Retinal pigment epithelial cell (primary cell): Measurements from ENCODE around the gene GARS1.
A peak's percentile ranks its signal among the peaks of the same experiment; 100 is the strongest.
"Not testable (repeated sequence)": the region's sequence is repeated elsewhere in the genome, so short reads cannot be mapped to it uniquely, and the experiment has no call there.

Experiments used
- DNase-seq: peaks from one replicate; pipeline ENCODE4 v3.0.0-alpha.2; 2010; ENCODE audit warnings: low read depth
- H3K4me3 ChIP-seq: 2 replicates; pipeline ENCODE4 v1.5.1; 2011; ENCODE audit warnings: mild to moderate bottlenecking, low read length, control low read depth, moderate library complexity
- TF ChIP-seq, protein P1 (sequence below): conservative IDR thresholded peaks from 2 replicates; pipeline ENCODE4 v1.5.1; 2011; ENCODE audit warnings: low read depth, low read length, control low read depth, inconsistent platforms

Gene GARS1

DNA sequence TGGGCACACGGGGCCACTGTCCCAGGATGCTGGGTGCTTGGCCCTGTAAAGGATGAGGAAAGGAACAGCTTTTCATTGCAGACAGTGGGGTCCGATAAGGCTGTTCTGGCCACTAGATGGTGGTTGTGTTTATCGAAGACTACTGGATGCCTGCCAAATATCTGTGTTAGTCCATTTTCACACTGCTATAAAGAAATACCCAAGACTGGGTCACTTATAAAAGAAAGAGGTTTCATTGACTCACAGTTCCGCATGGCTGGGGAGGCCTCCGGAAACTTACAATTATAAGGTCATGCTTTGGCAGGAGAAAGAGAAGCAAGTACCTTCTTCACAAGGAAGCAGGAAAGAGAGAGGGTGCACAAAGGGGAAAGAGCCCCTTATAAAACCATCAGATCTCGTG lies 32.2 kb upstream of the GARS1 start:
- no peak overlapping the region for H3K4me3 ChIP-seq
- DNase-seq, result no peak

DNA sequence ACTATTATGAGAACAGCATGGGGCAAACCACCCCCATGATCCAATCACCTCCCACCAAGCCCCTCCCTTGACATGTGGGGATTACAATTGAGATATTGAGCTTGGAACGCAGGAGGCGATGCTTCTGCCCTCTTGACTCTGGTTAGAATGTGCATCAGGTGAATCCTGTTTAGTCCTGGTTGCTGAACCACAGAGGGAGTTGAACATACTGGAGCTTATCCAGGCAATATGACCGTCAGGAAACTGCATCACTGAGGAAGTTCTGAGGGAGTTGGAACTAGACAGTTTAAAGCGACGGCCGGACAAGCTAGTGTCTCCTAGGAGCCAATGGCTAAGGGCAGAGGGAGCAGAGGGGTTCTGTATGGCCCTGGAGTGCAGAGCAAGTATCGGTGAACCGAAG lies 31.8 kb upstream of the GARS1 start:
- DNase-seq, result no peak
- no peak overlapping the region for H3K4me3 ChIP-seq
- TF ChIP-seq, protein P1, sequence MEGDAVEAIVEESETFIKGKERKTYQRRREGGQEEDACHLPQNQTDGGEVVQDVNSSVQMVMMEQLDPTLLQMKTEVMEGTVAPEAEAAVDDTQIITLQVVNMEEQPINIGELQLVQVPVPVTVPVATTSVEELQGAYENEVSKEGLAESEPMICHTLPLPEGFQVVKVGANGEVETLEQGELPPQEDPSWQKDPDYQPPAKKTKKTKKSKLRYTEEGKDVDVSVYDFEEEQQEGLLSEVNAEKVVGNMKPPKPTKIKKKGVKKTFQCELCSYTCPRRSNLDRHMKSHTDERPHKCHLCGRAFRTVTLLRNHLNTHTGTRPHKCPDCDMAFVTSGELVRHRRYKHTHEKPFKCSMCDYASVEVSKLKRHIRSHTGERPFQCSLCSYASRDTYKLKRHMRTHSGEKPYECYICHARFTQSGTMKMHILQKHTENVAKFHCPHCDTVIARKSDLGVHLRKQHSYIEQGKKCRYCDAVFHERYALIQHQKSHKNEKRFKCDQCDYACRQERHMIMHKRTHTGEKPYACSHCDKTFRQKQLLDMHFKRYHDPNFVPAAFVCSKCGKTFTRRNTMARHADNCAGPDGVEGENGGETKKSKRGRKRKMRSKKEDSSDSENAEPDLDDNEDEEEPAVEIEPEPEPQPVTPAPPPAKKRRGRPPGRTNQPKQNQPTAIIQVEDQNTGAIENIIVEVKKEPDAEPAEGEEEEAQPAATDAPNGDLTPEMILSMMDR, result no peak

More for the DNA sequence above, 32.2 kb upstream of the GARS1 start:
- TF ChIP-seq, protein P1, result peak; percentile 29

- DNase-seq, result no peak
- H3K4me3 ChIP-seq, result no peak overlapping the region
- TF ChIP-seq, protein P1, result no peak
These were observed 31.2 kb upstream of the GARS1 start for GRCh38 chr7:30563326-30563942.

DNA sequence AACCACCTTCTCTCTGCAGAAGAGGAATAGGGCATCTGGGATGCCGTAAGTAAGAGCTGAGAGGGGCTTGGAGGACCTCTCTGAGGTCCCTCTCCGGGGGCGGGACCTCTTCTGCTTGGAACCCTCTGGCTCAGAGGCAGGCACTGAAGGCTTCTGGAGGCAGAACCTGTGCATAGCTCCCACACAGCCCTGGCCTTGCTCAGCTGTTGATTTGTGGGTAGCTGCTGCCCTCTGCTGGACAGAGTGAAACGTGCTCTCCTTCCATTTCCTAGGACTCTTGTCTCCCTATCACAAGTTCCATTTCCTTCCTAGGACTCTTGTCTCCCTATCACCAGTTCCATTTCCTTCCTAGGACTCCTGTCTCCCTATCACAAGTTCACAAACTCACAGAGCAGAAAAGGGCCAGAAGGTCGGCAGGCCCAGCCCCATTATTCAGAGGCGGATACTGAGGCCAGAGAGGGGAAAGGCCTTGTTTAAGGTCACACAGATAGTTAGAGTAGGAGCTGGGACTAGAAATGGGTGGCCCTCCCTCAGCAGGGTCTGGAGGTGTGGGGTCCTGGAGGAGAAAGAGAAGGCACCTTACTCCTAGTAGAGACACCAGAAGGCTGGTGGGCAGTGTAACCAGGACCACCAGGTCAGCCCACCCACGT lies 30.3 kb upstream of the GARS1 start:
- no peak overlapping the region for H3K4me3 ChIP-seq
- TF ChIP-seq, protein P1, result peak; percentile 85
- no peak for DNase-seq

DNA sequence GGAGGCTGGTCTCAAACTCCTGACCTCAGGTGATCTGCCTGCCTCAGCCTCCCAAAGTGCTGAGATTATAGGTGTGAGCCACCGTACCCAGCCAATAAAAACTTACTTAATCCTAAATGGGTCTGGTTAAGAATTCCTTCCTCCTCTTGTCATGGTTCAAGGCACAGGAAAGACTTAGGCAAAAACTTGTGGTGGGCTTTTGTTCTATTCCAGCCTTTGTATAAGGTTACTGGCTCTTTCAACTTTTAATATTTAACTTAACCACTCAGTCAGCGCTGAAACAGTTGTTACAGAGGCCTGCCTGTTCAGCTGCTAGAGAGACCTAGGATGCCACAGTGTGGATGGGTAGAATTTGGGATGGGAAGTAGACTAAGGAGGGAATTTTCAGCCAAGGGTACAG lies 28.1 kb upstream of the GARS1 start:
- H3K4me3 ChIP-seq, result no peak overlapping the region
- no peak for DNase-seq
- TF ChIP-seq, protein P1, result no peak

- TF ChIP-seq, protein P1, result no peak
- H3K4me3 ChIP-seq, result no peak overlapping the region
- DNase-seq, result no peak
These were observed 27.6 kb upstream of the GARS1 start for GRCh38 chr7:30567081-30567480.

DNA sequence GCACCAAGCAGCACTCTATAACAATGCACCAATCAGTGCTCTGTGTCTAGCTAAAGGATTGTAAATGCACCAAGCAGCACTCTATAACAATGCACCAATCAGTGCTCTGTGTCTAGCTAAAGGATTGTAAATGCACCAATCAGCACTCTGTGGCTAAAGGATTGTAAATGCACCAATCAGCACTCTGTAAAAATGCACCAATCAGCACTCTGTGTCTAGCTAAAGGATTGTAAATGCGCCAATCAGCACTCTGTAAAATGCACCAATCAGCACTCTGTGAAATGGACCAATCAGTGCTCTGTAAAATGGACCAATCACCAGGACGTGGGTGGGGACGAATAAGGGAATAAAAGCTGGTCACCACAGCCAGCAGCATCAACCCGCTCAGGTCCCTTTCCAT lies 24.4 kb upstream of the GARS1 start:
- not testable (repeated sequence) for DNase-seq

More for the DNA sequence above, 24.4 kb upstream of the GARS1 start:
- not testable (repeated sequence) for H3K4me3 ChIP-seq
